Stimulated activated CD4-positive, alpha-beta T cell treated with anti-CD3 and anti-CD28 coated beads, Interleukin-1b, Interleukin-23, amount 100 ng/mL, for 4 hours (primary cell): ENCODE results near the gene ECHDC1.
A peak's percentile ranks its signal among the peaks of the same experiment; 100 is the strongest.

Experiments
- DNase-seq, 2 donors: peaks; one replicate each; pipeline ENCODE4 v3.0.0-alpha.2; 2020; ENCODE audit warnings: low read depth in 2 of 2

Gene ECHDC1

DNA sequence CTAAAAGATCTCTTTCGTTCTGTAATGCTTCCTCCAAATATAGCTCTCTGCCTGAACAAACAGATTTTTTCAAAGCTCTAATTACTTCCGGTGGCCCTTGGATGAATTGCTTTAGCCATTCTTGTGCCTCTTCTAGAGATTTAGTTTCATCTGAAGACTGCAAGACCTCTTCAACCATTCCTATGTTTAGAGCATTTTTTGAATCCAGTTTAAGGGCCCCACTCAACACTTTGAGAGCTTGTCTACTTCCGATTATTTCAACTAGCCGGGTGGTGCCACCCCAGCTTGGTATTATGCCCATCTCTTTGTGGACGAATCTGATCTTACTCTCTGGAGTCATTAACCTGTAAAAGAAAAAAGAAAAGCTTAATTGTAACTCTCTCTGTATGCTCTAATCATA is 53.5 kb downstream of the ECHDC1 start:
- DNase-seq: no peak

DNA sequence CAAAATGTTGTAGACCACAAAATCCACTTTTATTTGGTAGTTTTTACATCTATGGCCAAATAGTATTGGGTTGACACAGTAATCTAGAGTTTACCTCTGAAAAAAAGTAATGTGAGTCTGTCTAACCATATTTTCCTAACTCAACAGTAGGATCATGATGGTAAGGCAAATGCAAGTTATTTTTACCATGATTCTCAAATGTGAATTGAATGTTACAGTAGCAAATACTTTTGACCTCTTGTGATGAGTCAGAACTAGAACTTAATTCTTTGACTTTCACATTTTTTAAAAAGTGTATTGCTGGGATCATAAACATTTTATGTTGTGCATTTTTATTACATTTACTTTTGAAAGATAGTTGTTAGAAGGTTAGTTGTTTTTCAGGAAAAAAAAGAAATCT is 54.7 kb downstream of the ECHDC1 start:
- DNase-seq: no peak

- no peak for DNase-seq
Measured at GRCh38 chr6:127282184-127282583, 61.2 kb downstream of the ECHDC1 start.

DNA sequence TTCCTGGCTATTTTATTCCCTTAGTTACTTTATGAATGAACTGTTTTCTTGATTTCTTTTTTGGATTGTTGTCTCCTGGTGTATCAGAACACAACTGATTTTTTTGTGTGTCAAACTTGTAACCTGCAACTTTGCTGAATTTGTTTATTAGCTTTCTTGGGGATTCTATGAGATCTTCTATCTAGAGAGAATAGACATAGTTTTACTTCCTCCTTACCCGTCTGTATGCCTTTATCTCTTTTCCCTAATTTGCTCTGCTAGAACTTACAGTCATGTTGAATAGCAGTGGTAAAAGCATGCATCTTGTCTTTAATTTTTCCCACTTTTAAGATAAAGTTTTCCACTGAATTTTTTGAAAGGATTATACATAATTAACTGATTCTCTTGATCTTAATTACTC is 63.6 kb downstream of the ECHDC1 start:
- no peak for DNase-seq

DNA sequence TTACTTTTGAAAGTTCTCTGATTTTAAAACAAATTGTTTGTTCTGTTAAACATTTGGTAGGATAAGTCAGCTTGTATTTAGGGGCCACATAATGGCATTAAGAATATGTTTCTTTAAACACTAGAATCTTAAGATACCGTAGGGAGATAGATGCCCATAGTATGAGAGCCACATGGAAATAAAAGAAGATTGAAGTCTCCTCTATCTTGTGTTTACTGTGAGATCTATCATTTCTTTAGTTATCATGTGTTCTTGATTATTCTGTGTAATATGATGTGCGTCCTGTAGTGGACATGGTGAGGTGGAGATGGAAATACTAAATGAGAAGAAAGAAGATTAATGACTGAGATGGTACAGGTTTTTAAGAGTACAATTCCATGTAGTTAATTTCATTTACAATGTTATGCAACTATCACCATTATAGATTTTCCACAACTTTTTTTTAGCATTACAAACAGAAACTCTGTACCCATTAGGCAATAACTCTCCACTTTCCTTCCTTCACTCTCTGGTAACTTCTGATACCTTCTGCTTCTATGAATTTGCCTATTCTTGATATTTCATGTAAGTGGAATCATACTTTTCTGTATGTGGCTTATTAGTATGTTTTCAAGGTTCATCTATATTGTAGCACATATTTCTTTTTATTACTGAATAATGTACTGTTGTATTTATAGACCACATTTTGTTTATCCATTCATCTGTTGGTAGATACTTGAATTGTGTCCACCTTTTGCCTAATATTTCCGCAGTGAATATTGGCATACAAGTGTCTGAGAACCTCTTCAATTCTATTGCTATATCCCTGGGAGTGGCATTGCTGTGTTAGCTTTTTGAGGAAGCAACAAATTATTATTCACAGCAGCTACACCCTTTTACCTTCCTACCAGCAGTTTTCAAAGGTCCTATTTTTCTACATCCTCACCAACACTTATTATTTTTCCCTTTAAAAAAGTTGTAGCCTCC is 65.2 kb downstream of the ECHDC1 start:
- no peak for DNase-seq

GRCh38 chr6:127276331-127276730 is 67.1 kb downstream of the ECHDC1 start:
- no peak for DNase-seq

DNA sequence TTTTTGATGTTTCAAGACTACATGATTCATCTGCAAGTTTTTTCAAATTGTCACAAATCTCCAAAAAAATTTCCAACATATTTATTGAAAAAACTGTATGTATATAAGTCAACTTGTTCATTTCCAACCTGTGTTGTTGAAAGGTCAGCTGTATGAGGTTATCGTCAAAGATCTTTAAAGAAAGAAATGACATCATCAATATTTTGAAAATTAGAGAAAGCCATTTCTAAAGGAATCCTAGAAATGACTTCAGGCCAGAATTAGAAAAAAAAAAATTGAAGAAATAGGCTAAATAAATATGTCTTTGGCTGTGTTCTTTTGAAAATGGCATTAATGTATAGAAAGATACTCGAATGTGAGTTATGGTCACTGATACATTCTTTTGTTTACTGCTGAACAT is 69.9 kb downstream of the ECHDC1 start:
- DNase-seq: no peak

DNA sequence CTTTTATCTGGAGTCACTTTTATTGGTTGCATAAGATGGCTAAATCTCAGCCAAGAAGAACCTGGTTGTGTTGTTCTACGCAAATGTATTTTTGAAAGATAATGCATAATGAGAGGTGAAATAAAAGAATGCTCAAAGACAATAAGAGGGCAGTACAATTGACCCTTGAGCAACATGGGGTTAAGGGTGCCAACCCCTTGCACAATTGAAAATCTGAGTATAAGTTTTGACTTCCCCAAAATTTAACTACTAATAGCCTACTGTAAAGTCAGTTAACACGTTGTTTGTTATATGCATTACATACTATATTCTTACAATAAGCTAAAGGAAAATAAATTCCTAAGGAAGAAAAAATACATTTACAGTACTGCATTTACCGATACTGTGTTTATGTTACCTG is 70.8 kb downstream of the ECHDC1 start:
- DNase-seq: no peak

DNA sequence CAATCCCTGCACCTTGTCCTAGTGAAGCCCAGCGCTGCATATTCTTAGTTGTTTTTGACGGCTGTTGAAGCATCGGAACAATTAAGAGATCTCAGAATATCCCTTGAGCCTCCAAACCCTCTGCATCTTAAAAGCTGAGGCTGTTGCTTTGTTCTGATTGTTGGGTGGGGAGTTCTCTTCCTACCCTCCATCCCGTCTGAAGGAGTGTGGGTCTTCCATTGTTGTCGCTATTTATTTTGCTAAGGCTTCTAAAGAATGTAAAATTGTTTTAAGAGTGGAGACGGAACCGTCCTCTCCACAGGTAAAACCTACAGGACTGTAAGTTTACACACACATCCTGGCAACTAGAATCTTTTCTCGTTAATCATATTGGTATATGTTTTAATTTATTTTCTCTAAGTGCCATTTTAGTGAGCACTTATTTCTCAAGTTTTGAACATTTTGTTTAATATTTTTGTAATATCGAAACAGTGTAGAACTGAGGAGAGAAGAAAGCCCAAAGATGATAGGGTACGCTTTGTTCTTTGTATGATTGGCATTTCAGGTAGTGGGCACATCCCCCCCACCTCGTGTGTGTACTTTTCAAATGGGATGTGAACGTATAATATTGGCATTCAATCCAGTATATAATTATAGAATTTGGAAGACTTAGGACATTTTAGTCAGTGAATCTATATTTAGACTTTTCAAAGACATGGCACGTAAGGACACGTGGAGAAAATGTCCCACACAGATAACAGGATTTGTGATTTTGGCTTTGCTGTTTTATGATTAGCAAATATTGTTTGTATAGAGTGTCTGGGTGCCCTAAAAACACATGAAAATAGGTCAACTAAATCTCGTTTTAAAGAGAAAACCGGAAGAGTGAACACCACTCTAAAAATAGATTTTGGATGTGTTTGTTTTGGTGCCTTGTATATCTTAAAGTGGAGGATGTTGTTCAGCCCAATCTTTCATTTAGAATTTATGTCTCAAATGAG is 75.5 kb downstream of the ECHDC1 start:
- no peak for DNase-seq

GRCh38 chr6:127266892-127267645 is 76.3 kb downstream of the ECHDC1 start:
- DNase-seq: peak in 1 of 2 donors; percentile 47

DNA sequence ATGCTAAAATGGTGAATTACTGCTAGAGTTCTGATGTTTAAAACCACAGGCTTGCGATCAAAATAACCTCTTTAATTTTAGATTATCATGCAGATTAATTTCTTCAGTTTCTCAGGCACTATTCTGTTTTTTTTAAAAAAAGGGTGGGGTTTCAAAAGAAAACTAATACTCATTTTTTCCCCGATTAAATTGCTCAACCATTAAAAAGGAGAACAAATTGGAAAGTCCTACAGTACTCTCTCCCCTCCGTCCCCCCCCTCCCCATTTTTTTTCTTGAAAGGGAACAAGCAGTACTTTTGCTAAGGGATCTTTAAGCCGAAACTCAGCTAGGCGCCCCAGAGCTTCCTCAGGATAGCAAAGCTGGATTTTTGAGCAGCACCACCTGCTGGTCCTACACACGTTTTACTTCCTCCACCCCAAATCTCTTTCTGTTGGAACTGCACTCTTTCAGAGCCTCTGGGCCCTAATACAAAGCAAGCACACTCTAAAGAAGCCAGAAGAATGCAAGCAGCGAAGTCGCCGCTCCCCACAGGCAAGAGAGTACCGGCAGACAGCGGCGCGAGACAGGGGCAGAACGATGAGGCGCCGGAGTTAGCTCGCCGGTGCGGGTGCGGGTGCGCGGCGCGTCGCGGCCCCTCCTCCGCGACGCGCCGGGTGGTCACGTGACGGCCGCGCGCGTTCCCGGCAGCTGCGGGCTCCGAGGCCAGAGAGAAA is 77.1 kb downstream of the ECHDC1 start, which contains the start of gene RNF146:
Gene RNF146, plus strand, starts transcription at position 687 of the 714 bp plus-strand sequence. CDS start 13,475 bp downstream, outside the sequence.
- peak; percentile 49 to 71 for DNase-seq

DNA sequence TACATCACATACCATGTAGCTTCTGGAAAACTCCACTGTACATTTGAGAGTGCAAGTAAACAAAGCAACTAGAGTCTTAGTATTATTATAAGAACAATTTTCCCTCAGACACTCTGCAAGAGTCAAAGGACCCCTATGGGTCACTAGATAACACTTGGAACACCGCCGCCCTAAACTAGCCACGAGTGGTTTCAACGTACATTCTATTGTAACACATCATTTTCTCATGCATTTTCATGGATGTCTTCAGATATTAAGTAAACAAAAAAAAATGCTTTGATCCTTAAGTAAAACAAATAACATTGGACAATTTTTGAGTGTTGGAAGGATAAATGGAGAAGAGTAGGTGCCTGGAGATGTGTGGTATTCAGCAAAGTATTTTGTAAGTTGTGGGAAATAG is 79.9 kb downstream of the ECHDC1 start:
- no peak for DNase-seq

- no peak for DNase-seq
Measured at GRCh38 chr6:127262896-127263295, 80.5 kb downstream of the ECHDC1 start.

- DNase-seq: no peak
Measured at GRCh38 chr6:127255286-127255685, 88.1 kb downstream of the ECHDC1 start.

DNA sequence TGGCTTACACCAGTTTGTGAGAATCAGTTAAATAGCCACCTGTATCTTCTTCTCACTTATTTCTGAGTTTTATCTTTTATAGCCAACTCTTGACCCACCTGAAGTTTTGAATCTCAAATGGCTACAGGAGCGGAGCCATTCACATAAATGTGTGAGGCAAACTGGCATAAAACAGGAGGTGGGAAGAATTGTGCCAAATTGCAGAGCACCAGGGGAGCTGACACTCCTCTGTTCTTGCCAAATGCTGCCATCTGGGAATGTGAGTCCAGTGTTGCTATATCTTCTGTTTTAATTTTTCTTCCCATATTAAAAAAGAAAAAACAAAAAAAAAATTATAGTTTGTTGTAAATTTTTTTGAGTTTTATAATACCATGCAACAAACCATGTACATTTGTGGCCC is 93.8 kb downstream of the ECHDC1 start:
- DNase-seq: no peak

- DNase-seq: no peak
Measured at GRCh38 chr6:127247114-127248096, 96.0 kb downstream of the ECHDC1 start.

GRCh38 chr6:127243501-127243900 is 99.9 kb downstream of the ECHDC1 start:
- no peak for DNase-seq
